ENCODE results near the gene ZYG11A.

The ZYG11A gene

DNA sequence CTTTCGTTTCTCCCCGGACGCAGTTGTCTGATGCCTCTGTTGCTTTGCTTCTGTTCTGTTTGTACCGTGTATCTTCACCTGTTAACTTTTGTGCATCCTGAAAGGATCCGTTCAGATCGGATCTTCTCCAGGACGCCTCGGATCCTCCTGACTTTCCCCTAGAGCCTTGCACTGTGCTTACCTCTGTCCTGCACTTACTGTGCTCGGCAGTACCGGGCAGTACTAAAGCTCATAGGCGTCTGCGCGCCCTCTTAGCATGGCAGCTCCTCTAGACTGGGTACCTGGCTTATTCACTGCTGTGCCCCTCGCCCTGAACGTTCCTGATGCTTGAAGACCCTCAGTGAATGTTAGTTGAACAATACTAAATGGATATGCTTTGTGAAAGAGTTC, 85.5 kb downstream of the ZYG11A start:
- no peak for TF ChIP-seq CTCF (IDR thresholded peaks at IDR 0.05; ENCODE audit: low read depth, low read length)
- peak overlapping the region; percentile 77 for H3K4me3 ChIP-seq (ENCODE audit: low read depth, low read length)

DNA sequence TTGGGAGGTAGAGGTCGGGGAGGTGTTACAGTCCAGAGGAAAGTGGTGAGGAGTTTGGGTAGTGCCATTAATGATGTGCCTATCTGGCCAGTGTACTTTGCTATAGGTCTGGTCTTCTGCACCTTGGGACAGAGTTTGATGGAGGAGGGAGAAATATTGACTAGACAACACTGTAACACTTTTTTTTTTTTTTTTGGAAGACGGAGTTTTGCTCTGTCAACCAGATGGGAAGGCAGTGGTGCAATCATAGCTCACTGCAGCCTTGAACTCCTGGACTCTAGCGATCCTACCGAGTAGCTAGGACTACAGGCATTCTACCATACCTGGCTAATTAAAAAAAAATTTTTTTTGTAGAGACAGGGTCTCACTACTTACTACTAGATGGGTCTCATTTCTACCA, 86.5 kb downstream of the ZYG11A start:
- no peak for TF ChIP-seq CTCF (IDR thresholded peaks at IDR 0.05; ENCODE audit: low read depth, low read length)
- no peak overlapping the region for H3K4me3 ChIP-seq (ENCODE audit: low read depth, low read length)

DNA sequence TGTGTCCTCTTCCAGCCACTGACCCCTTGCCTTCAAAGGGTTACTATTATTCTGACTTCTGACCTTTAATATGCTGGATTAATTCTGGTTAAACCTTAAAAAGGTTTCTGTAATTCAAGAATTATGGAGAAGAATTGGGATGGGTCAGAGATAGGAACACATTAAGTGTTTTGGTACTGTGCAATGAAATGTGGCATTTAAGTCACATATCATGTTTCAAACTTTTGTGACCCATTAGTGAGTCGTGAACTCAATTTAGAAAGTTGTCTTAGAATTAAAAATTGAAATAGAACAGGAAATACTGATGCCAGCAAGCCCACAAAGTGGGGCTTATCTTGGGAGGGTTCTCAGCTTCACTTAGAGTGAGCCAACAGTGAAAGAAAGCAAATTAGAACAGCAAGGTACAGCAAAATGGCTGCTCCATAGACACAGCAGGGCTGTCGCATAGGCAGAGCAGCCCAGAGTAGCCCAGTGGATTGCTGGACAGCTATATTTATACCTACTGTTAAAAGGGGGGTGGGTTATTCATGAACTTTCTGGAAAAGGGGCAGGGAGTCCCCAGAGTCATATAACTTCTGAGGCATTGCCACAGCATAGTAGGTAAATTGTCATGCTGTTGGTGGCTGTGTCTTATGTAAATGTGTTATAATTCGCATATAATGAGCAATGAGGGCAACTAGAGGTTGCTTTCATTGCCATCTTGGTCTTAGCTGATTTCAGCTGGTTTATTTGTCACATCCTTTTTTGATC, 95.0 kb downstream of the ZYG11A start:
- TF ChIP-seq CTCF (IDR thresholded peaks at IDR 0.05; ENCODE audit: low read depth, low read length), result no peak
- no peak overlapping the region for H3K4me3 ChIP-seq (ENCODE audit: low read depth, low read length)

- no peak overlapping the region for H3K4me3 ChIP-seq (ENCODE audit: low read depth, low read length)
- no peak for TF ChIP-seq CTCF (IDR thresholded peaks at IDR 0.05; ENCODE audit: low read depth, low read length)
Measured at GRCh38 chr1:52938183-52938451, 95.6 kb downstream of the ZYG11A start.

GRCh38 chr1:52943876-52944416, 101.4 kb downstream of the ZYG11A start:
- TF ChIP-seq CTCF (IDR thresholded peaks at IDR 0.05; ENCODE audit: low read depth, low read length), result no peak
- H3K4me3 ChIP-seq (ENCODE audit: low read depth, low read length), result no peak overlapping the region

GRCh38 chr1:52944566-52944965, 102.0 kb downstream of the ZYG11A start:
- no peak overlapping the region for H3K4me3 ChIP-seq (ENCODE audit: low read depth, low read length)

More at GRCh38 chr1:52944566-52944965, 102.0 kb downstream of the ZYG11A start:
- no peak for TF ChIP-seq CTCF (IDR thresholded peaks at IDR 0.05; ENCODE audit: low read depth, low read length)
